ENCODE measurements around the gene ADAM15. TPM values are rescaled to one million over a fixed set of nuclear protein-coding genes. Genes with fewer than 3 reads are reported as not detected.

Gene ADAM15
- total and polyA plus RNA-seq, 2 donors (not counting 3 experiments of a cell fraction or from before 2014, with no cell fraction given) = 295 to 299 TPM

DNA sequence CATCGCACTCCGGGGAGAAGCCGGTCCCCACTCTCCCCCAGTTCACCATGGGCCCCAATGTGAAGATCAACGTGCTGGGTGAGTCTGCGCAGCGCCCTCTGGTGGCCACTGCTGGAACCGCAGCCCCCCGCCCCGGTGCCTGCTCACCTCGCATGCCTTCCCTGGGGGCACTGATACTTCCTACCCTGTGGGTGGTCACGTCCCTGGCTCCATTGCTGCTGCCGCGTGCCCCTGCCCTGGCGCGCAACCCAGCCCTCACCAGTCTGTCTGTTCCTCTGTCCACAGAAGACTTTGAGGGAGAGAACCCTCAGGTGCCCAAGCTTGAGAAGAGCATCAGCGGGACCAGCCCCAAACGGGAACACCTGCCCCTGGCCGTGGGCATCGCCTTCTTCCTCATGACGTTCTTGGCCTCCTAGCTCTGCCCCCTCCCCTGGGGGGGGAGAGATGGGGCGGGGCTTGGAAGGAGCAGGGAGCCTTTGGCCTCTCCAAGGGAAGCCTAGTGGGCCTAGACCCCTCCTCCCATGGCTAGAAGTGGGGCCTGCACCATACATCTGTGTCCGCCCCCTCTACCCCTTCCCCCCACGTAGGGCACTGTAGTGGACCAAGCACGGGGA lies 35.1 kb downstream of the ADAM15 start:
- TF ChIP-seq, protein P1, sequence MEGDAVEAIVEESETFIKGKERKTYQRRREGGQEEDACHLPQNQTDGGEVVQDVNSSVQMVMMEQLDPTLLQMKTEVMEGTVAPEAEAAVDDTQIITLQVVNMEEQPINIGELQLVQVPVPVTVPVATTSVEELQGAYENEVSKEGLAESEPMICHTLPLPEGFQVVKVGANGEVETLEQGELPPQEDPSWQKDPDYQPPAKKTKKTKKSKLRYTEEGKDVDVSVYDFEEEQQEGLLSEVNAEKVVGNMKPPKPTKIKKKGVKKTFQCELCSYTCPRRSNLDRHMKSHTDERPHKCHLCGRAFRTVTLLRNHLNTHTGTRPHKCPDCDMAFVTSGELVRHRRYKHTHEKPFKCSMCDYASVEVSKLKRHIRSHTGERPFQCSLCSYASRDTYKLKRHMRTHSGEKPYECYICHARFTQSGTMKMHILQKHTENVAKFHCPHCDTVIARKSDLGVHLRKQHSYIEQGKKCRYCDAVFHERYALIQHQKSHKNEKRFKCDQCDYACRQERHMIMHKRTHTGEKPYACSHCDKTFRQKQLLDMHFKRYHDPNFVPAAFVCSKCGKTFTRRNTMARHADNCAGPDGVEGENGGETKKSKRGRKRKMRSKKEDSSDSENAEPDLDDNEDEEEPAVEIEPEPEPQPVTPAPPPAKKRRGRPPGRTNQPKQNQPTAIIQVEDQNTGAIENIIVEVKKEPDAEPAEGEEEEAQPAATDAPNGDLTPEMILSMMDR (IDR thresholded peaks at IDR 0.05; ENCODE audit: extremely low read depth in 1 of 2, insufficient read depth in 1 of 2, low read depth in 1 of 2, low read length in 2 of 2) = peak; percentile 88 to 99
- TF ChIP-seq MYC (IDR thresholded peaks at IDR 0.05; ENCODE audit: low read depth, low read length) = no peak

DNA sequence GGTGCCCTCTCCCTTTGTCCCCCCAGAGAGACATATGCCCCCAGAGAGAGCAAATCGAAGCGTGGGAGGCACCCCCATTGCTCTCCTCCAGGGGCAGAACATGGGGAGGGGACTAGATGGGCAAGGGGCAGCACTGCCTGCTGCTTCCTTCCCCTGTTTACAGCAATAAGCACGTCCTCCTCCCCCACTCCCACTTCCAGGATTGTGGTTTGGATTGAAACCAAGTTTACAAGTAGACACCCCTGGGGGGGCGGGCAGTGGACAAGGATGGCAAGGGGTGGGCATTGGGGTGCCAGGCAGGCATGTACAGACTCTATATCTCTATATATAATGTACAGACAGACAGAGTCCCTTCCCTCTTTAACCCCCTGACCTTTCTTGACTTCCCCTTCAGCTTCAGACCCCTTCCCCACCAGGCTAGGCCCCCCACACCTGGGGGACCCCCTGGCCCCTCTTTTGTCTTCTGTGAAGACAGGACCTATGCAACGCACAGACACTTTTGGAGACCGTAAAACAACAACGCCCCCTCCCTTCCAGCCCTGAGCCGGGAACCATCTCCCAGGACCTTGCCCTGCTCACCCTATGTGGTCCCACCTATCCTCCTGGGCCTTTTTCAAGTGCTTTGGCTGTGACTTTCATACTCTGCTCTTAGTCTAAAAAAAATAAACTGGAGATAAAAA lies 35.9 kb downstream of the ADAM15 start:
- Histone ChIP-seq H3K27me3 (ENCODE audit: control insufficient read depth in 2 of 2, insufficient read depth in 2 of 2, low read length in 2 of 2) (peaks cover 12 to 15% of the 10 kb centered on the region in 2 experiments), H3K4me1 (ENCODE audit: control insufficient read depth, extremely low read depth, insufficient read depth, low read length) (peaks cover 10% of the 10 kb centered on the region), H3K9me3 (replicated peaks; ENCODE audit: control insufficient read depth, insufficient read depth, low read length) (no peaks in the 10 kb centered on the region), H3K9me1 (replicated peaks; ENCODE audit: control insufficient read depth, extremely low read depth, insufficient read depth, low read length) (no peaks in the 10 kb centered on the region), H3K9ac (replicated peaks; ENCODE audit: extremely low read depth, insufficient read depth, low read length) (no peak overlapping the region), H4K20me1 (replicated peaks; ENCODE audit: control insufficient read depth, extremely low read depth, insufficient read depth, low read length) (no peaks in the 10 kb centered on the region), H2AFZ (ENCODE audit: low read depth, low read length) (no peak overlapping the region), H3K79me2 (ENCODE audit: control insufficient read depth, insufficient read depth, low read length) (no peaks in the 10 kb centered on the region), H3K27ac (ENCODE audit: insufficient read depth, low read depth, low read length) (no peak overlapping the region), H3K4me3 (replicated peaks in 1 of 3; ENCODE audit: insufficient read depth in 1 of 3, low read depth in 1 of 3, low read length in 3 of 3) (no peak overlapping the region), H3K36me3 (ENCODE audit: control insufficient read depth in 2 of 2, extremely low read depth in 1 of 2, insufficient read depth in 2 of 2, low read length in 2 of 2) (no peaks in the 10 kb centered on the region), H3K4me2 (ENCODE audit: insufficient read depth, low read length) (no peak overlapping the region)
- CTCF ChIA-PET = interaction anchor here (1.5 to 3.1 kb wide), 5 partner anchors 11 to 180 kb away, joined by 6 to 67 read pairs (median 24); partner anchors contain the start of gene KRTCAP2
- POLR2A ChIA-PET = no interaction called here
- DNase-seq (ENCODE audit: low read depth, low spot score) = no peak
- BruUV-seq (replicated peaks) = no TSS peak
- dilution Hi-C loops (cut with MboI; ENCODE audit: extremely low pct_ligation_motif_present, low sequenced_read_pairs) (no loop called here), intact Hi-C loops (cut with micrococcal nuclease) (loop anchor here (1.0 kb wide), 1 partner anchor 528 kb away; no protein-coding TSS in a partner anchor)
- TF ChIP-seq POLR2AphosphoS5 (IDR thresholded peaks at IDR 0.05; ENCODE audit: insufficient read depth, low read depth, low read length) (no peak), GATA2 (IDR thresholded peaks at IDR 0.05; ENCODE audit: insufficient read depth, insufficient read length, low read depth, low read length) (no peak), POLR2A (IDR thresholded peaks at IDR 0.05; ENCODE audit: low read depth, low read length) (no peak), EZH2 (IDR thresholded peaks at IDR 0.05; ENCODE audit: borderline replicate concordance, low read depth, low read length, severe bottlenecking) (no peak), FOS (IDR thresholded peaks at IDR 0.05; ENCODE audit: borderline replicate concordance, insufficient read depth, low read length) (no peak), MYC (IDR thresholded peaks at IDR 0.05; ENCODE audit: low read depth, low read length) (no peak), JUN (IDR thresholded peaks at IDR 0.05; ENCODE audit: borderline replicate concordance, insufficient read depth, insufficient read length, low read depth) (no peak)
- TF ChIP-seq, protein P1 (IDR thresholded peaks at IDR 0.05; ENCODE audit: extremely low read depth in 1 of 2, insufficient read depth in 1 of 2, low read depth in 1 of 2, low read length in 2 of 2) = no peak
- TF ChIP-seq, protein P2, sequence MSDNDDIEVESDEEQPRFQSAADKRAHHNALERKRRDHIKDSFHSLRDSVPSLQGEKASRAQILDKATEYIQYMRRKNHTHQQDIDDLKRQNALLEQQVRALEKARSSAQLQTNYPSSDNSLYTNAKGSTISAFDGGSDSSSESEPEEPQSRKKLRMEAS (IDR thresholded peaks at IDR 0.05; ENCODE audit: insufficient read depth, insufficient read length) = no peak
- FAIRE-seq = no peak

More for the DNA sequence above, 35.1 kb downstream of the ADAM15 start:
- dilution Hi-C loops (cut with MboI; ENCODE audit: extremely low pct_ligation_motif_present, low sequenced_read_pairs) (no loop called here), intact Hi-C loops (cut with micrococcal nuclease) (loop anchor here (1.0 kb wide), 1 partner anchor 527 kb away; no protein-coding TSS in a partner anchor)
- FAIRE-seq (peak; percentile 85), DNase-seq (ENCODE audit: low read depth, low spot score) (peak; percentile 58)
- Histone ChIP-seq H3K27ac (ENCODE audit: insufficient read depth, low read depth, low read length) (no peak overlapping the region), H3K9me1 (replicated peaks; ENCODE audit: control insufficient read depth, extremely low read depth, insufficient read depth, low read length) (no peaks in the 10 kb centered on the region), H3K9me3 (replicated peaks; ENCODE audit: control insufficient read depth, insufficient read depth, low read length) (no peaks in the 10 kb centered on the region), H3K4me3 (replicated peaks in 1 of 3; ENCODE audit: insufficient read depth in 1 of 3, low read depth in 1 of 3, low read length in 3 of 3) (peak overlapping the region in 1 of 3 experiments; percentile 48), H3K4me1 (ENCODE audit: control insufficient read depth, extremely low read depth, insufficient read depth, low read length) (peaks cover 10% of the 10 kb centered on the region), H2AFZ (ENCODE audit: low read depth, low read length) (no peak overlapping the region), H3K9ac (replicated peaks; ENCODE audit: extremely low read depth, insufficient read depth, low read length) (no peak overlapping the region), H3K79me2 (ENCODE audit: control insufficient read depth, insufficient read depth, low read length) (no peaks in the 10 kb centered on the region), H3K4me2 (ENCODE audit: insufficient read depth, low read length) (no peak overlapping the region), H3K27me3 (ENCODE audit: control insufficient read depth in 2 of 2, insufficient read depth in 2 of 2, low read length in 2 of 2) (peaks cover 16 to 22% of the 10 kb centered on the region in 2 experiments), H3K36me3 (ENCODE audit: control insufficient read depth in 2 of 2, extremely low read depth in 1 of 2, insufficient read depth in 2 of 2, low read length in 2 of 2) (no peaks in the 10 kb centered on the region), H4K20me1 (replicated peaks; ENCODE audit: control insufficient read depth, extremely low read depth, insufficient read depth, low read length) (no peaks in the 10 kb centered on the region)
- POLR2A ChIA-PET = no interaction called here
- CTCF ChIA-PET = interaction anchor here (0.7 to 3.1 kb wide), 15 partner anchors 10 to 179 kb away, joined by 3 to 67 read pairs (median 14); partner anchors contain the start of genes ADAM15, EFNA4, KRTCAP2 and PYGO2
- no TSS peak for BruUV-seq (replicated peaks)

Measured in endothelial cell of umbilical vein (primary cell).